Panc1 (cell line): Measurements from ENCODE around the gene EPB41L4B.

Experiments
- CTCF ChIP-seq: fragments of 450-650 bp; IDR thresholded peaks from 2 replicates; pipeline ENCODE4 v1.5.1; 2017; ENCODE audit warnings: mild to moderate bottlenecking
- POLR2AphosphoS5 ChIP-seq: IDR thresholded peaks from 2 replicates; pipeline ENCODE4 v1.6.1; 2012; ENCODE audit warnings: mild to moderate bottlenecking, low read depth, low read length, moderate library complexity

GRCh38 chr9:109302606-109303005, 18.3 kb downstream of the EPB41L4B start:
- TF ChIP-seq CTCF (no peak), POLR2AphosphoS5 (no peak)
